ENCODE measurements around the gene TLK2.
"Not testable (repeated sequence)": the region's sequence is repeated elsewhere in the genome, so short reads cannot be mapped to it uniquely, and the experiment has no call there.

DNA sequence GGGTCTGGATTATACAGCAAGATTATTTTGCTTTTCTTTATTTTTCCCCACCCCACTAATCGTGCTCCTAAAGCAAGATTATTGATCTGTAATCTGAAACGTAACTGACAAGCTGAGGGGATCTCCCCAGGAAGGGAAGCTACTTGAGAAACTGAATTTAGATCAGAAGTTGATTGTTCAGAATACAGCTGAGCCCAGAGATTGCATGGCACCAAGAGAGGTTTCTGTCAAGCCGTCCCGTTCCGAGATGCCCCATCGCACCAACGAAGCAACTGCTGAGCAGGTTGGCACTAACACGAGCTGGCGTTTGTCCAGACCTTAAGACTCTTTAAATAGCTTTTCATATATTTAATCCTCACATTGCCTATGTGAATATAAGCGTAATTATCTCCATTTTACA, 20.1 kb upstream of the TLK2 start:
- TF ChIP-seq, protein P1, sequence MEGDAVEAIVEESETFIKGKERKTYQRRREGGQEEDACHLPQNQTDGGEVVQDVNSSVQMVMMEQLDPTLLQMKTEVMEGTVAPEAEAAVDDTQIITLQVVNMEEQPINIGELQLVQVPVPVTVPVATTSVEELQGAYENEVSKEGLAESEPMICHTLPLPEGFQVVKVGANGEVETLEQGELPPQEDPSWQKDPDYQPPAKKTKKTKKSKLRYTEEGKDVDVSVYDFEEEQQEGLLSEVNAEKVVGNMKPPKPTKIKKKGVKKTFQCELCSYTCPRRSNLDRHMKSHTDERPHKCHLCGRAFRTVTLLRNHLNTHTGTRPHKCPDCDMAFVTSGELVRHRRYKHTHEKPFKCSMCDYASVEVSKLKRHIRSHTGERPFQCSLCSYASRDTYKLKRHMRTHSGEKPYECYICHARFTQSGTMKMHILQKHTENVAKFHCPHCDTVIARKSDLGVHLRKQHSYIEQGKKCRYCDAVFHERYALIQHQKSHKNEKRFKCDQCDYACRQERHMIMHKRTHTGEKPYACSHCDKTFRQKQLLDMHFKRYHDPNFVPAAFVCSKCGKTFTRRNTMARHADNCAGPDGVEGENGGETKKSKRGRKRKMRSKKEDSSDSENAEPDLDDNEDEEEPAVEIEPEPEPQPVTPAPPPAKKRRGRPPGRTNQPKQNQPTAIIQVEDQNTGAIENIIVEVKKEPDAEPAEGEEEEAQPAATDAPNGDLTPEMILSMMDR (IDR thresholded peaks at IDR 0.05; ENCODE audit: borderline replicate concordance, extremely low read depth, low read length, poor library complexity, severe bottlenecking), result not testable (repeated sequence)
- TF ChIP-seq EZH2 (IDR thresholded peaks at IDR 0.05; ENCODE audit: borderline replicate concordance, low read depth, low read length, severe bottlenecking), result not testable (repeated sequence)
